Naive thymus-derived CD8-positive, alpha-beta T cell (primary cell): ENCODE data around the gene RBM12. TPM values are rescaled to one million over a fixed set of nuclear protein-coding genes. Genes with fewer than 3 reads are reported as not detected.

ENCODE experiments used
- ATAC-seq, 2 donors: fragments of 150-1000 bp; cut with Tn5 transposase in 1 of 2; sonication (Bioruptor Pico), chemical (Tn5 transposase) in 1 of 2; 1 replicate in 1 of 2; 2 replicates in 1 of 2; pipeline ENCODE4 v1.10.0; 2021; ENCODE audit warnings: mild to moderate bottlenecking in 2 of 2, moderate library complexity in 2 of 2
- POLR2A ChIA-PET: fragments of 350-600 bp; sonication (Branson Sonifier 250); formaldehyde crosslinking; loops from one replicate; lab custom pipeline; 2021; ENCODE audit warnings: antibody characterized with exemption; lab: Charles Lee
- DNase-seq, 10 donors: peaks; one replicate each; pipeline versions ENCODE4 v3.0.0 to v3.0.0-alpha.2; 2020 to 2022
- H3K27ac Mint-ChIP-seq, 10 donors: one replicate each; pipeline ENCODE4 v1.8.0; 2020 to 2022; ENCODE audit warnings: mild to moderate bottlenecking in 10 of 10, mixed read lengths in 10 of 10, moderate library complexity in 4 of 10, inconsistent platforms in 1 of 10
- H3K27me3 Mint-ChIP-seq, 5 donors: one replicate each; pipeline ENCODE4 v1.8.0; 2021 to 2022; ENCODE audit warnings: mixed read lengths in 5 of 5
- H3K36me3 Mint-ChIP-seq, 3 donors: one replicate each; pipeline ENCODE4 v1.8.0; 2020 to 2022; ENCODE audit warnings: mixed read lengths in 3 of 3, mild to moderate bottlenecking in 2 of 3, inconsistent platforms in 1 of 3
- H3K4me1 Mint-ChIP-seq, 4 donors: one replicate each; pipeline ENCODE4 v1.8.0; 2021 to 2022; ENCODE audit warnings: mixed read lengths in 4 of 4
- H3K4me3 Mint-ChIP-seq, 10 donors: one replicate each; pipeline ENCODE4 v1.8.0; 2020 to 2022; ENCODE audit warnings: mild to moderate bottlenecking in 10 of 10, mixed read lengths in 10 of 10, moderate library complexity in 6 of 10, inconsistent platforms in 1 of 10
- H3K9me3 Mint-ChIP-seq, 9 donors: one replicate each; pipeline ENCODE4 v1.8.0; 2020 to 2022; ENCODE audit warnings: mixed read lengths in 9 of 9, mild to moderate bottlenecking in 3 of 9, inconsistent platforms in 1 of 9, moderate library complexity in 1 of 9
- polyA plus RNA-seq, 3 donors: library from polyadenylated mRNA; unstranded; fragments of 300-500 nt; fragmentation: Illumina TruSeq; gene quantifications; one replicate each; pipeline ENCODE4 v1.2.3, GENCODE V29; 2021
- total RNA-seq, 8 experiments: library from RNA in 2 of 8; stranded (reverse) in 2 of 8; gene quantifications; one replicate each; pipeline ENCODE4 v1.2.3 and lab custom pipeline; 2021 to 2026

RBM12 gene
- total and polyA plus RNA-seq, 5 experiments from 2014 or later, result 35.2 to 132 (median 43.7) TPM

- peak overlapping the region; percentile 87 to 95 (median 90) for H3K4me3 Mint-ChIP-seq
- no peak for ATAC-seq
- POLR2A ChIA-PET, result interaction anchor here (1.4 to 8.2 kb wide), 6 partner anchors 46 to 336 kb away, joined by 4 to 101 read pairs (median 10); partner anchors contain the start of genes CPNE1, NFS1, PHF20 and RBM12
These were observed 47.1 kb downstream of the RBM12 start for GRCh38 chr20:35617397-35618262.

GRCh38 chr20:35616465-35617396 lies 48.0 kb downstream of the RBM12 start:
- Mint-ChIP-seq H3K9me3 (peaks cover 0 to 3% (median 0%) of the 10 kb centered on the region in 9 donors), H3K36me3 (no peaks in the 10 kb centered on the region), H3K27me3 (no peaks in the 10 kb centered on the region), H3K4me3 (peak overlapping the region; percentile 87 to 95 (median 90)), H3K27ac (peak overlapping the region; percentile 83 to 100 (median 99)), H3K4me1 (peaks cover 16 to 45% (median 39%) of the 10 kb centered on the region in 4 donors)
- DNase-seq (peak in 5 of 10 donors; percentile 42 to 99 (median 60)), ATAC-seq (no peak)
- POLR2A ChIA-PET, result interaction anchor here (1.0 to 8.2 kb wide), 10 partner anchors 15 to 337 kb away, joined by 3 to 101 read pairs (median 9); partner anchors contain the start of genes CPNE1, NFS1, PHF20 and RBM12

More at GRCh38 chr20:35617397-35618262, 47.1 kb downstream of the RBM12 start:
- H3K9me3 Mint-ChIP-seq, result peaks cover 0 to 3% (median 0%) of the 10 kb centered on the region in 9 donors
- peak overlapping the region; percentile 25 to 100 (median 90) for H3K27ac Mint-ChIP-seq
- peaks cover 16 to 45% (median 39%) of the 10 kb centered on the region in 4 donors for H3K4me1 Mint-ChIP-seq
- peak in 7 of 10 donors; percentile 34 to 72 (median 39) for DNase-seq
- H3K27me3 Mint-ChIP-seq, result no peaks in the 10 kb centered on the region
- no peaks in the 10 kb centered on the region for H3K36me3 Mint-ChIP-seq

- Mint-ChIP-seq H3K4me3 (peak within 1 kb of the TSS; percentile 87 to 95 (median 90)), H3K27me3 (no peaks in the 10 kb centered on the region), H3K9me3 (peaks cover 0 to 3% (median 0%) of the 10 kb centered on the region in 9 donors), H3K36me3 (no peaks in the 10 kb centered on the region), H3K4me1 (peaks cover 16 to 45% (median 39%) of the 10 kb centered on the region in 4 donors), H3K27ac (peak within 1 kb of the TSS; percentile 88 to 100 (median 99))
- DNase-seq, result peak; percentile 92 to 100 (median 100)
- POLR2A ChIA-PET, result interaction anchor here (0.6 to 8.2 kb wide), 13 partner anchors 8 to 338 kb away, joined by 3 to 101 read pairs (median 7); partner anchors contain the start of genes CPNE1, NFS1, PHF20 and RBM12
- peak; percentile 81 for ATAC-seq
These were observed 48.8 kb downstream of the RBM12 start, which contains the start of gene SPAG4 for GRCh38 chr20:35615667-35616464. Gene SPAG4, plus strand, starts transcription at chr20:35615829. Its CDS starts 175 bp downstream, at chr20:35616004.

- Mint-ChIP-seq H3K27me3 (no peaks in the 10 kb centered on the region), H3K9me3 (peaks cover 0 to 3% (median 0%) of the 10 kb centered on the region in 9 donors), H3K4me3 (no peak overlapping the region), H3K36me3 (no peaks in the 10 kb centered on the region), H3K4me1 (peaks cover 3 to 12% (median 9%) of the 10 kb centered on the region in 4 donors), H3K27ac (no peak overlapping the region)
- ATAC-seq, result no peak
- POLR2A ChIA-PET, result interaction anchor here (0.6 kb wide), 1 partner anchor 125 kb away, joined by 3 read pairs; no protein-coding TSS in a partner anchor
- DNase-seq, result no peak
These were observed 53.2 kb downstream of the RBM12 start for GRCh38 chr20:35611482-35611881.

GRCh38 chr20:35610833-35611427 lies 53.8 kb downstream of the RBM12 start:
- Mint-ChIP-seq H3K27ac (peak overlapping the region in 1 of 10 donors; percentile 66), H3K4me3 (no peak overlapping the region), H3K4me1 (peaks cover 3 to 9% (median 7%) of the 10 kb centered on the region in 4 donors), H3K36me3 (no peaks in the 10 kb centered on the region), H3K9me3 (peaks cover 0 to 3% (median 0%) of the 10 kb centered on the region in 9 donors), H3K27me3 (no peaks in the 10 kb centered on the region)
- POLR2A ChIA-PET, result interaction anchor here (0.6 kb wide), 2 partner anchors 125 to 1336 kb away, joined by 3 read pairs; no protein-coding TSS in a partner anchor
- DNase-seq (no peak), ATAC-seq (no peak)

DNA sequence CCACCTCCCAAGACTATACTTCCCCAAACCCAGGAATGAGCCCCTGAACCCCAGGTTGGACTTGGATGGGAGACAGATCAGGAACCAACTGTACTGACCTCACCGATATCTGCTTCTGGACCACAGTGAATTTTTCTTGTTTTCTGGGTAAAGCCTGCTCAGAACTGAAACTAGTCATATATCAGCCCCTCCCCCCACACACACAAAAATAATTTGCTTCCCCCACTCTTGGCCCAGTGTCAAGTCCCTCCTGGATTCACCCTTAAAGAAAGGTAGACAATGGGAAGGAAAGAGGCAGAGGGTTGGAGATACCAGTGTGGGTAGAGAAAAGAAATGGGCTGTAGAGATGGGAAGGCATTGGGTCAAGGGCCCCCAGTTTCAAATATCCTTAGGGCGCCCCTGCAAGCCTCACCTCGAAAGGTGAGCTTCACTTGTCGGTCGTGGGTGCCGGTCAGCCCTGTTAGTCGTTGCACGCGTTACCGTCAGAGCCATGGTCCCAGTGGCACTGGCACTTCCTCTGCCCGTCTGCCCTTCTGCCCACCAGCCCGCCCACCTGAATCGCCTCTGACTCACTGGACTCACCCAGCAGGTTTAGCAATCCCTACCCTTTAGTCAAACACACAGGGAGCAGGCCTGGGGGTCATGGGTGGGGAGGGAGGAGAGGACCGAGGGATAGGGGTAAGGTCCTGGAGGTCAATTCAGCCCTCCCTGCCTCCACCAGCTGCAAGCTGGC lies 57.5 kb downstream of the RBM12 start:
- ATAC-seq (no peak), DNase-seq (no peak)
- peaks cover 0 to 5% (median 1%) of the 10 kb centered on the region in 4 donors for H3K4me1 Mint-ChIP-seq
- no peak overlapping the region for H3K4me3 Mint-ChIP-seq
- H3K27me3 Mint-ChIP-seq, result peaks cover 0 to 15% (median 0%) of the 10 kb centered on the region in 5 donors
- peak overlapping the region in 2 of 10 donors; percentile 60 for H3K27ac Mint-ChIP-seq
- H3K36me3 Mint-ChIP-seq, result no peaks in the 10 kb centered on the region
- POLR2A ChIA-PET, result no interaction called here
- H3K9me3 Mint-ChIP-seq, result no peaks in the 10 kb centered on the region

GRCh38 chr20:35606127-35606526 lies 58.6 kb downstream of the RBM12 start:
- no peak for ATAC-seq
- H3K36me3 Mint-ChIP-seq, result no peaks in the 10 kb centered on the region
- no peaks in the 10 kb centered on the region for H3K9me3 Mint-ChIP-seq
- H3K27me3 Mint-ChIP-seq, result peaks cover 0 to 15% (median 0%) of the 10 kb centered on the region in 5 donors
- H3K27ac Mint-ChIP-seq, result no peak overlapping the region
- POLR2A ChIA-PET, result no interaction called here
- H3K4me1 Mint-ChIP-seq, result peaks cover 1 to 11% (median 7%) of the 10 kb centered on the region in 4 donors
- no peak for DNase-seq
- H3K4me3 Mint-ChIP-seq, result no peak overlapping the region

GRCh38 chr20:35604449-35604747 lies 60.3 kb downstream of the RBM12 start:
- no peak overlapping the region for H3K27ac Mint-ChIP-seq
- H3K36me3 Mint-ChIP-seq, result no peaks in the 10 kb centered on the region
- no peaks in the 10 kb centered on the region for H3K9me3 Mint-ChIP-seq
- H3K4me3 Mint-ChIP-seq, result no peak overlapping the region
- peaks cover 0 to 21% (median 1%) of the 10 kb centered on the region in 5 donors for H3K27me3 Mint-ChIP-seq
- POLR2A ChIA-PET, result interaction anchor here (0.7 kb wide), 1 partner anchor 43 kb away, joined by 3 read pairs; no protein-coding TSS in a partner anchor
- DNase-seq (no peak), ATAC-seq (no peak)
- peaks cover 1 to 17% (median 14%) of the 10 kb centered on the region in 4 donors for H3K4me1 Mint-ChIP-seq

GRCh38 chr20:35603695-35604448 lies 60.8 kb downstream of the RBM12 start:
- peaks cover 1 to 17% (median 14%) of the 10 kb centered on the region in 4 donors for H3K4me1 Mint-ChIP-seq
- no peak for DNase-seq

More at GRCh38 chr20:35603695-35604448, 60.8 kb downstream of the RBM12 start:
- POLR2A ChIA-PET, result interaction anchor here (0.6 kb wide), 1 partner anchor 12 kb away, joined by 3 read pairs; the partner anchor contains the start of gene SPAG4
- Mint-ChIP-seq H3K36me3 (no peaks in the 10 kb centered on the region), H3K27ac (no peak overlapping the region), H3K9me3 (no peaks in the 10 kb centered on the region), H3K4me3 (peak overlapping the region in 5 of 10 donors; percentile 29 to 83 (median 40)), H3K27me3 (peaks cover 1 to 23% (median 3%) of the 10 kb centered on the region in 5 donors)
- no peak for ATAC-seq
